Osteocyte (in vitro differentiated cells): ENCODE data around the gene GRXCR1. TPM values are rescaled to one million over a fixed set of nuclear protein-coding genes. Genes with fewer than 3 reads are reported as not detected.

ENCODE experiments used
- DNase-seq: peaks from one replicate; pipeline ENCODE4 v3.0.0; 2021; ENCODE audit warnings: mixed read lengths; ENCODE audit not compliant: unreplicated experiment; ENCODE audit errors: extremely low spot score
- H3K27ac Mint-ChIP-seq: one replicate; pipeline ENCODE4 v1.8.0; 2021; ENCODE audit warnings: mild to moderate bottlenecking, mixed read lengths; ENCODE audit not compliant: unreplicated experiment
- H3K27me3 Mint-ChIP-seq: one replicate; pipeline ENCODE4 v1.8.0; 2021; ENCODE audit warnings: mixed read lengths; ENCODE audit not compliant: unreplicated experiment
- H3K36me3 Mint-ChIP-seq: one replicate; pipeline ENCODE4 v1.8.0; 2021; ENCODE audit warnings: mixed read lengths; ENCODE audit not compliant: unreplicated experiment
- H3K4me1 Mint-ChIP-seq: one replicate; pipeline ENCODE4 v1.8.0; 2021; ENCODE audit warnings: mixed read lengths; ENCODE audit not compliant: unreplicated experiment
- H3K4me3 Mint-ChIP-seq: one replicate; pipeline ENCODE4 v1.8.0; 2021; ENCODE audit warnings: mild to moderate bottlenecking, moderate library complexity, mixed read lengths; ENCODE audit not compliant: unreplicated experiment
- H3K9me3 Mint-ChIP-seq: one replicate; pipeline ENCODE4 v1.8.0; 2021; ENCODE audit warnings: mixed read lengths; ENCODE audit not compliant: unreplicated experiment
- CTCF ChIP-seq: fragments of 200-600 bp; sonication (generic); IDR thresholded peaks from 2 replicates; pipeline ENCODE4 v1.5.0; 2021; ENCODE audit warnings: antibody characterized with exemption, mild to moderate bottlenecking, moderate library complexity
- total RNA-seq: library from RNA; stranded (reverse); gene quantifications from 2 replicates; pipeline ENCODE4 v1.2.1, GENCODE V29; 2021

GRXCR1 gene
- total RNA-seq, 1 donor from 2014 or later = not detected

- no peaks in the 10 kb centered on the region for H3K4me1 Mint-ChIP-seq
- no peaks in the 10 kb centered on the region for H3K36me3 Mint-ChIP-seq
- TF ChIP-seq CTCF = no peak
- DNase-seq = no peak
- no peak overlapping the region for H3K4me3 Mint-ChIP-seq
- H3K9me3 Mint-ChIP-seq = peaks cover under 1% of the 10 kb centered on the region
- no peaks in the 10 kb centered on the region for H3K27me3 Mint-ChIP-seq
- no peak overlapping the region for H3K27ac Mint-ChIP-seq
Measured at GRCh38 chr4:43047058-43047457, 154.5 kb downstream of the GRXCR1 start.

GRCh38 chr4:43048570-43048969, 156.1 kb downstream of the GRXCR1 start:
- TF ChIP-seq CTCF = no peak
- Mint-ChIP-seq H3K4me1 (no peaks in the 10 kb centered on the region), H3K4me3 (no peak overlapping the region), H3K27me3 (no peaks in the 10 kb centered on the region), H3K36me3 (no peaks in the 10 kb centered on the region), H3K9me3 (peaks cover 5% of the 10 kb centered on the region), H3K27ac (no peak overlapping the region)
- no peak for DNase-seq

- no peak overlapping the region for H3K4me3 Mint-ChIP-seq
- H3K9me3 Mint-ChIP-seq = peaks cover 5% of the 10 kb centered on the region
- no peaks in the 10 kb centered on the region for H3K4me1 Mint-ChIP-seq
- no peak overlapping the region for H3K27ac Mint-ChIP-seq
- DNase-seq = no peak
- no peaks in the 10 kb centered on the region for H3K27me3 Mint-ChIP-seq
- H3K36me3 Mint-ChIP-seq = no peaks in the 10 kb centered on the region
- no peak for TF ChIP-seq CTCF
Measured at GRCh38 chr4:43049326-43049725, 156.8 kb downstream of the GRXCR1 start.

- no peak for TF ChIP-seq CTCF
- peaks cover 13% of the 10 kb centered on the region for H3K9me3 Mint-ChIP-seq
- no peaks in the 10 kb centered on the region for H3K36me3 Mint-ChIP-seq
- H3K27me3 Mint-ChIP-seq = no peaks in the 10 kb centered on the region
- no peak for DNase-seq
- no peaks in the 10 kb centered on the region for H3K4me1 Mint-ChIP-seq
- H3K4me3 Mint-ChIP-seq = no peak overlapping the region
- no peak overlapping the region for H3K27ac Mint-ChIP-seq
Measured at GRCh38 chr4:43066415-43066814, 173.9 kb downstream of the GRXCR1 start.

DNA sequence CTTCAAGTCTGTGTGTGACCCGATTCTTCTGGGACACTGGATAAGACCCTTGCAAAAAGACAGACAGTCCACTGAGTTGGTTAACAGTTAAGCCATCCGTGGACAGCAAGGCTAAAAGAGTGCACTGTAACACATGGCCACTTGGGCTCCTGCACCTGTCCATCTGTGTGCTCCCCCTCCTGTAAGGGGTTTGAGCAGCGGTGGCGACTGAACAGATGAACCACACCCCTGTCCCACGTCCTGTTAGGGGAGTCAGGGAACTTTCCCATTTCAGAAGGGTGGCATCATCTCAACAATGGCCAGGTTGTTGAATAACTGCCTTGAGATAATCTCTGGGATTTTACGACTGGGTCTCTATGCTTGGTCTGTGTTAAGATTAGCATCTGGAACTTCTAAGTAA, 178.6 kb downstream of the GRXCR1 start:
- Mint-ChIP-seq H3K9me3 (peaks cover 48% of the 10 kb centered on the region), H3K36me3 (no peaks in the 10 kb centered on the region), H3K27ac (no peak overlapping the region), H3K4me3 (no peak overlapping the region), H3K27me3 (no peaks in the 10 kb centered on the region), H3K4me1 (no peaks in the 10 kb centered on the region)
- no peak for TF ChIP-seq CTCF
- no peak for DNase-seq

Other genes with a start within 250 kb of the GRXCR1 start
- 2.4 and 3.2 TPM in 2 replicates for gene ATP8A1, start 235.6 kb upstream of the GRXCR1 start, total RNA-seq